ENCODE results near the gene TNFRSF8.

- no peak for TF ChIP-seq CTCF (conservative IDR thresholded peaks at IDR 0.05; ENCODE audit: low read depth, low read length)
- TF ChIP-seq EZH2 (IDR thresholded peaks at IDR 0.05; ENCODE audit: borderline replicate concordance, low read depth, low read length, poor library complexity, severe bottlenecking): no peak
Observed at GRCh38 chr1:12177999-12178441, 114.9 kb downstream of the TNFRSF8 start.
